Vagina (tissue), 2 donors: ENCODE results near the gene MTMR2.

Experiments used
- CTCF ChIP-seq, 3 experiments: fragments of 450-650 bp in 2 of 3; fragments of 200-600 bp in 1 of 3; sonication (generic) in 1 of 3; IDR thresholded peaks; one replicate each; pipeline ENCODE4 v1.5.1; 2017 to 2019; ENCODE audit warnings: antibody characterized with exemption in 3 of 3, mild to moderate bottlenecking in 2 of 3, moderate library complexity in 2 of 3
- POLR2A ChIP-seq, 2 donors: fragments of 450-650 bp; IDR thresholded peaks; one replicate each; pipeline ENCODE4 v1.6.1; 2017; ENCODE audit warnings: antibody characterized with exemption in 2 of 2, mild to moderate bottlenecking in 2 of 2, moderate library complexity in 2 of 2

GRCh38 chr11:95803973-95804372, 119.9 kb downstream of the MTMR2 start:
- TF ChIP-seq CTCF (IDR thresholded peaks at IDR 0.05) (no peak), POLR2A (IDR thresholded peaks at IDR 0.05) (no peak)
